Right kidney (tissue), 1 donor: ENCODE measurements around the gene GPR152.
"Not testable (repeated sequence)": the region's sequence is repeated elsewhere in the genome, so short reads cannot be mapped to it uniquely, and the experiment has no call there.

ENCODE experiments used
- DNase-seq: peaks from one replicate; pipeline ENCODE4 v3.0.0-alpha.2; 2016

The GPR152 gene

DNA sequence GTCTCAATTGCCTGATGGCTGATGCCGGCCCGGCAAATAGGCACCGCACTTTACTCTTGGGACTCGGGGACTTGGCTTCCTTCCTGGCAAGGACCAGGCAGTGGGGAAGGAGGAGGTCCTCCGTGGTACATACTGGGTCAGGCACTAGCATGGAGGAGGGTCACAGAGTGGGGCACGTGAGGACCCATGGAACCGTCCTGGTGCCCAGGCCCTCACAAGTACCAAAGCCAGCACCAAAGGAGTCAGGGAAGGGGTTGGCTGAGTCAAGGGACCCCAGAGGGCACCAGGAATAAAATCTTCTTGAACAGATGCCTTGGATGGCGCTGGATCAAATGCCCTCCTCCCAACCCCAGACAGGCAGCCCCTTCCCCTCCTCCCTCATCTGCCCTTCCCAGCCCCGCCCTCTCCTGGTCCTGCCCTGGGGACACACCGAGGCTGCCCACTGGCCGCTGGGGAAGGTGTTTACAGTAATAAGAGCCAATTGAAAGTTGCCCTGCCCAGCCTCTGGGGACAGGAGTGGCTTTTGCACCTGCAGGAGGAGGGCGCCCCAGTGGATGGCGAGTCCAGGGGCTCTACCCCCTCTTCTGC, 42.7 kb downstream of the GPR152 start:
- no peak for DNase-seq

DNA sequence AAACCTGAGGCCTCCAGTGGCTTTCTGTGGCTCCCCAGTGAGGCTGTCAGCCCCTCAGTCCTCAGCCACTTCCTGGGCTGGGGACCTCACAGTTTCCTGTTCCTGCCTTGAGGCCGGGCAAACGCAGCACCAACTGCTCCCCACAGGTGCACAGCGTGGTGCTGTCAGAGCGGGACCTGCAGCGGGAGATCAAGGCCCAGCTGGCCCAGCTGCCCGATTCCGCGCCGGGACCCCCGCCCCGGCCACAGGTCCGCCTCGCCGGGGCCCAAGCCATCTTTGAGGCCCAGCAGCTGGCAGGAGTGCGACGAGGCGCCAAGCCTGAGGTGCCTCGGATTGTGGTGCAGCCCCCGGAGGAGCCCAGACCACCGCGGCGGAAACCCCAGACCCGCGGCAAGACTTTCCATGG, 43.3 kb downstream of the GPR152 start:
- no peak for DNase-seq

DNA sequence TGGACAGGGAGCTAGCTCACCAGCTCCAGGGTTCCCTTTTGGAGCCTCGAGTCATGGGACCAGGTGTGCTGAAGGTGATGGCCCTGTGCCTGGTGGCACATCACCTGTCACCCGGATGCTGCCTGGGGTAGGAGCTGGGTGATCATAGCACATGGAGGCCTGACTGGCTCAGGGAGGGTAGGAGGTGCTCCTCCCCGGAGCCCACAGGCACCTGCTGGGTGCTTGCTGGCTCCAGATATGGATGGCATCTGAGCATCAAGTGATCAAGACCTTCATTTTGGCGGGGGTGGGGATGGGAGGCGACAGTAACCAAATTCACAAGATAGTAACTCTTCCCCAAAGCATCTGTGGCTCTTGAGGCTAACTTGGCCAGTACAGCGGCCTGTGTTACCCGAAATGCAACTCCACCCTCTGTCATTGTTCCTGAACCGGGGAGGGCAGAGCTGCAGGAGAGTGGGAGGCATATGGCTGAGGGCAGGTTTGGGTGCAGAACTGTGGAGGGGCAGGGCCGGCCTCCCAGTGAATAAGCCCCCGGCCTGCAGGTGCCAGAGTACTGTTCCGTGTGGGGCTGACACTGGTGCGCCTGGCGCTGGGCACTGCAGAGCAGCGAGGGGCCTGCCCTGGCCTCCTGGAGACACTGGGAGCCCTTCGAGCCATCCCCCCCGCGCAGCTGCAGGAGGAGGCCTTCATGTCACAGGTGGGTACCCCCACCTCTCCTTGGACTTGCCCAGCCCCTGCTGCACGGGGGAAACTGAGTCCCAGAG, 43.9 kb downstream of the GPR152 start:
- no peak for DNase-seq

DNA sequence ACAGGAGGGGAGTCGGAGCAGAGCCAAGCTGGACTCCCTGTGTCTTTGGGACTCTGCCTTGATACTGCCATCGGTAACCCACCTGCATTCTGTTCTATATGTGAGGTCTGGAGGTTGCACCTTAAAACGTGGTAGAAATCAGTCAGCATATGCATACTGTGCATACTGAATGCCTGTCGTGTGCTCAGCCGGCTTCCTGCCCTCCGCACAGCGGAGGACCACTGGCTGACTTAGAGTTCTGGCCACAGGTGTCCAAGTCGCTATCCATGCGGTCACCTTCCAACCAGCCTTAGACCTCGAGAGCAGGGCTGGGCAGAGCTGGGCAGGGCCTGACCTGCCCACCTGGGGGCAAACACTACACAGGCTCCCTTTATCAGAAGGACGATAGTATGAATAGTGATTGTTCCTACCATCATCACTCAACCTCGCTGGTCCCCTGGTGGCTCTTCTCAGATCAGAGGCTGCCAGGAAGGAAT, 44.8 kb downstream of the GPR152 start:
- DNase-seq: no peak

DNA sequence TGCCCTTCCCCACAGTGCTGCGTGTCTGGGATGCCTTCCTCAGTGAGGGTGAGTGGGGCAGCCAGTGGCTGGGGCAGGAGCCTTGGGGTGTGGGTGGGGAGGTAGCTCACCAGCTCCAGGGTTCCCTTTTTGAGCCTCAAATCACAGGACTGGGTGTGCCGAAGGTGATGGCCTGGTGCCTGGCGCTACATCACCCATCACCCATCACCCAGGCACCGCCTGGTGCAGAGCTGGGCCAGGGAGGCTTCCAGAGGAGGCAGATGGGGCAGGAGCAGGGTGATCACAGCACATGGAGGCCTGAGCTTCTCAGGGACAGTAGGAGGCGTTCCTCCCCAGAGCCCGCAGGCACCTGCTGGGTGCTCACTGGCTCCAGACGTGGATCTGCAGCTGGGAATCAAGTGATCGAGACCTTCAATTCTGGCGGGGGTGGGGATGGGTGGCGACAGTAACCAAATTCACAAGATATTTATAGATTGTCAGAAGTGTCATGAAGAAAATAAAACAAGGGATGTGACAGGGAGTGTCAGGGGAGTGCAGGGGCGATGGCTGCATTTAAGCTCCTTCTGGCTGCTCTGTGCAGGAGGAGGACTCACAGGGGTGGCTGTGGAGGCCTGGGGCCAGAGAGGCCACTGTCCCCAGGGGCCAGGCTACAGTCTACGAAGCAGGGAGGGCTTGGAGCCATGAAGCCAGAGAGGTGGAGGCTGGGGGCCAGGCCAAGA, 45.4 kb downstream of the GPR152 start:
- no peak for DNase-seq

DNA sequence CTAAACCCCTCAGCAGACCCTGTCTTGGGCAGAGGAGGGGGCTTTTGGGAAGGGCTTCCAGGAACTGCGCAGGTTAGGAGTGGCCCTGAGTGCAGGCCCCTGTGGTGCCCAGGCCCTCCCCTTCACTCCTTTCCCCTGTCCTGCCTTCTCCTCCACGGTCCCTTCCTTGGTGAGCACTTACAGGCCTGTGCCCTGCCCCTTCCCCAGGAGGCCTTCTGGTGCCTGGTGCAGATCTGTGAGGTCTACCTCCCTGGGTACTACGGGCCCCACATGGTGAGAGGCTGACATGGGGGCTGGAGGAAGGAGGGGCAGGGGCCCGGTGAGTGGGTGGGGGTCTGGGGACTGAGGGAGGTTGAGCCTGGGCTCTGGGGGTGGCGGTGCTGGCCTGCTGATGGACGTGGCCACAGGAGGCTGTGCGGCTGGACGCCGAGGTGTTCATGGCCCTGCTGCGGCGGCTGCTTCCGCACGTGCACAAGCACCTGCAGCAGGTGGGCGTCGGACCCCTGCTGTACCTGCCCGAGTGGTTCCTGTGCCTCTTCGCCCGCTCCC, 46.0 kb downstream of the GPR152 start:
- DNase-seq: no peak

DNA sequence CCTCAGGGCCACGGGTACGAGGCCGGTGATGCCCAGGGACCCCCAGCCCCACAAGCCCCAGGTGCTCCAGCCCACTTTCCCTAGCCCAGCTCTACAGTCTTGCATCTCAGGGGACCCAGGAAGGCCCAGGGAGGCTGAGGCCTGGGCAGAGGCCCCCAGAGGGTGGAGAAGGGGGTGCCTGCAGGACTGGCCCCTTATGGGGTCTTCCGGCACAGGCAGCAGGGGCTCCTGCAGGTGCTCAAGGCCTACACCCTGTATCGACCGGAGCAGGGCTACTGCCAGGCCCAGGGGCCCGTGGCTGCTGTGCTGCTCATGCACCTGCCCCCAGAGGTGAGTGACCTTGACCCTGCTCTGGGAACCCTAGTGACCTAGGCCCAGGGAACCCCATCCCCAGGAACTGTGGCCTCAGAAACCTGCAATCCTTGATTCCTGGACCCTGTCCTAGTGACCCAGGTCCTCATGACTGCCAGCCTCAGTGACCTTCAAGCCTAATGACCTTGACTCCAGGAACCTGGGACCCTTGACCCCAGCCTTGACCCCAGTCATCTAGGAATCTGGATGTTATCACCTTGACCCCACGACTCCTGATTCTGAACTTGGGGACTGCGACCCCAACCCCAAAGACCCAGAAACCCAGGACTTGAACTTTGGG, 46.7 kb downstream of the GPR152 start:
- no peak for DNase-seq

DNA sequence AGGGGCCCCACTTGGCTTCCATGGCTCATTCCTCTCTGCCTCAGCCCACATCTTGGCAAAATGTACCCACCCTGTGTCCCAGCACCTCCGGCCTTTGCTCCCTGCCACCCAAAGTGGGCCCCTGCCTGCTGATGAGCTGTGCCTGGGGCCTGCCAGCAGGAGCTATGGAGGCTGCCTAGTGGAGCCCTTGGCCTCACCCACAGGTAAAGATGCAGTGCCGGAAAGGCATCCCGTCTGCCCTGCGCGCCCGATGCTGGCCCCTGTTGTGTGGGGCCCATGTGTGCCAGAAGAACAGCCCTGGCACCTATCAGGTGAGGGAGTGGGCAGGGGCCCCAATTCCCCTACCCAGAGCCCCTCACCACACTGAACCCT, 47.3 kb downstream of the GPR152 start:
- DNase-seq: no peak

DNA sequence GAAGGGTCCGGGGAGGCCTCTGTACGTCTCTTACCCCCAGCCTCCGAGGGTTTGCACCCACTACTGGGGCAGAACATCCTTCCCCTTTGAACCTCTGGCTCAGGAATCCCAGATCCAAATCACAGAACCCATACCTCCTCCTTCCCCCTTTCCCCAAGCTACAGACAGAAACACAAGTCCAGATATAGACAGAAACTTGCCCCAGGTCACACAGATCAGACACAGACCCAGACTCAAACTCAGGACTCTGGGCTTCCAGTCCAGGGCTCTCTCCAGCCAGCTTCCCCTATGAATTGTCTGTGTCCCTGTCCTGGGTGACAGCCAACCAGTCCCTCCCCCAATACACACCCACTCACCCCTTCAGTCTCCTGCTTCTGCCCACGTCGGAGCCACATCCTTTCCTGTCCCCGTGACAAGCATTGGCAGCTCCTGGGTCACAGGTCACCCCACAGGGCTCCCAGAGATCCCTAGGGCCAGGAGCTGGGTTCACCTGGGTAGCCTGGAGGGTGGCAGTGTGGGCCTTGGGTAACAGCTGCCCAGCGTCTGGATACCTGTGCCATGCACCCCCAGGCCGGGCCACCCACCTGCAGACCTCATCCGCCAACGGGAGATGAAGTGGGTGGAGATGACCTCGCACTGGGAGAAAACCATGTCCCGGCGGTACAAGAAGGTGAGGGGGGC, 47.9 kb downstream of the GPR152 start:
- DNase-seq: no peak

DNA sequence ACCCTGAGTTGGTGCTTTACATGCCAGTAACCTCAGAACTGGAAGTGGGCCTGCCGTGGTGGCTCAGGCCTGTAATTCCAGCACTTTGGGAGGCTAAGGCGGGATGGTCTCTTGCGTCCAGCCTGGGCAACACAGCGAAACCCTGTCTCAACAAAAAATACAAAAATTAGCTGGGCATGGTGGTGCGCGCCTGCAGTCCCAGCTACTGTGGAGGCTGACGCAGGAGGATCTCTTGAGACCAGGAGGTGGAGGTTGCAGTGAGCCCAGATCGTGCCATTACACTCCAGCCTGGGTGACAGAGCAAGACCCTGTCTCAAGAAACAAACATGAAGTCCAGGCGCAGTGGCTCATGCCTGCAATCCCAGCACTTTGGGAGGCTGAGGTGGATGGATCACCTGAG, 49.4 kb downstream of the GPR152 start:
- DNase-seq: not testable (repeated sequence)

DNA sequence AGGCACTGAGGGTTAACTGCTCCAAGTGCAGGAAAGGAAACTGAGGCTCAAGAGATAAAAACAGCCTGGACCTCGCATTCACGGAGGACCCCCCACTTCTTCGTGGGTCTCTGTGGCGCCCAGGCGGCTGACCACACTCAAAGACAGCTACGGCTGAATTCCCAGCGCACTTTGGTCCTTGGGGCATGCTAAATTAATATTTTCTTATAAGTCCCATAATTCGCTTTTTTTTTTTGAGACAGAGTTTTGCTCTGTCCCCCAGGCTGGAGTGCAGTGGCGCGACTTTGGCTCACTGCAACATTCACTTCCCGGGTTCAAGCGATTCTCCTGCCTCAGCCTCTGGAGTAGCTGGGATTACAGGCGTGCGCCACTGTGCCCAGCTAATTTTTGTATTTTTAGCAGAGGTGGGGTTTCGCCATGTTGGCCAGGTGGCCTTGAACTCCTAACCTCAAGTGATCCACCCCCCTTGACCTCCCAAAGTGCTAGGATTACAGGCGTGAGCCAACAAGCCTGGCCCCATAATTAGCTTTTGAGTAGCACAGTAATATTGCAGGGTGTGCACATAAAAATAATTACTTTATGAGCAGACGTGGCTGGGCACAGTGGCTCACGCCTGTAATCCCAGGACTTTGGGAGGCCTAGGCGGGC, 50.2 kb downstream of the GPR152 start:
- DNase-seq: peak; percentile 78

DNA sequence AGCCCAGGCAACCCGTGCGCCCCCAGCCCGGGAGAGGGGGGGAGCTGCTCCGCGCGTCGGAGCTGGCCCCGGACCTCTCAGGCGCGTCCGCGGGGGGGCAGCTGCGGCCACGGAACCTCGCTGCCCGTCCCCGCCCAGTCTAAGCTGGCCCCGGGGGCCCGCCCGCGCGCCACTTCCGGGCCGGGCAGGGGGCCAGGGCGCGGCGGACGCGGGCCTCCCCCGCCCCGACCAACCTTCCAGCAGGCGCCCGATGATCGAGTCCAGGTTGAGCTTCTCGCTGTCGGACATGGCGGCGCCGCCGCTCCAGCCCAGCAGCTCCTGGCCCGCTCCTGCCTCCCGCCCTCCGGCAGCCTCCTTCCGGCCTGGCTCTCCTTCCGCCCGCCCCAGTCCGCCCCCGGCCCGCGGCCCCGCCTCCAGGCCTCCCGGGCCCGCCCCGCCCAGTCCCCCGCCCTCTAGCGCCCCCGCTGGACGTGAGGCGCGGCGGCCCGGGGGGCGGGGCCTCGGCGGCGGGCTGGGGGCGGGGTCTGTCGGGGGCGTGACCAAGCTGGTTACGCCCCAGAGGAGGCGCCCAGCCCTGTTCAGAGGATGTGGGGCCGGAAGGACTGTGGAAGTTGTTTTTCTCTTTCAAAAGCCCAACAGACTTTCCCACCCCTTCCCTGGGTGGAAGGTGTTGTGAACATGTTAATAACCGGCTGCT, 50.9 kb downstream of the GPR152 start, which contains the start of gene PPP1CA:
TSS of gene PPP1CA (minus strand) at position 364 of the 697 bp plus-strand sequence. CDS start at position 288, 76 bp downstream.
- DNase-seq: peak; percentile 87
